HG02763 (cell line): ENCODE results near the gene PALS2.

Experiments
- ATAC-seq: cut with Tn5 transposase; IDR thresholded peaks from one replicate; pipeline ENCODE4 v1.9.1; 2021; ENCODE audit warnings: mild to moderate bottlenecking, moderate library complexity; ENCODE audit not compliant: unreplicated experiment

PALS2 gene

GRCh38 chr7:24572997-24573553 lies at the start of gene PALS2:
Gene PALS2 (plus strand): TSS chr7:24573452. CDS start chr7:24623668, 50,216 bp downstream.
- peak; percentile 42 for ATAC-seq

GRCh38 chr7:24531255-24531654 lies 42.0 kb upstream of the PALS2 start:
- ATAC-seq = no peak

- ATAC-seq = no peak
Measured at GRCh38 chr7:24536682-24537081, 36.6 kb upstream of the PALS2 start.

GRCh38 chr7:24540956-24541355 lies 32.3 kb upstream of the PALS2 start:
- no peak for ATAC-seq

GRCh38 chr7:24545215-24545614 lies 28.0 kb upstream of the PALS2 start:
- no peak for ATAC-seq

GRCh38 chr7:24548390-24548789 lies 24.9 kb upstream of the PALS2 start:
- ATAC-seq = no peak

- ATAC-seq = no peak
Measured at GRCh38 chr7:24549991-24550390, 23.3 kb upstream of the PALS2 start.

- ATAC-seq = no peak
Measured at GRCh38 chr7:24555184-24555583, 18.1 kb upstream of the PALS2 start.

- no peak for ATAC-seq
Measured at GRCh38 chr7:24555719-24556118, 17.5 kb upstream of the PALS2 start.

- no peak for ATAC-seq
Measured at GRCh38 chr7:24560772-24561171, 12.5 kb upstream of the PALS2 start.

- ATAC-seq = no peak
Measured at GRCh38 chr7:24566274-24566673, 7.0 kb upstream of the PALS2 start.

- ATAC-seq = no peak
Measured at GRCh38 chr7:24570983-24571382, 2.3 kb upstream of the PALS2 start.

GRCh38 chr7:24572016-24572392 lies 1.2 kb upstream of the PALS2 start:
- ATAC-seq = no peak

GRCh38 chr7:24572393-24572996 lies 757 bp upstream of the PALS2 start:
- ATAC-seq = no peak

GRCh38 chr7:24573554-24574338 lies 494 bp downstream of the PALS2 start:
- peak; percentile 37 for ATAC-seq

GRCh38 chr7:24574386-24574785 lies 1.1 kb downstream of the PALS2 start:
- ATAC-seq = no peak

GRCh38 chr7:24574950-24575349 lies 1.7 kb downstream of the PALS2 start:
- ATAC-seq = no peak

- no peak for ATAC-seq
Measured at GRCh38 chr7:24576171-24577025, 3.1 kb downstream of the PALS2 start.

- no peak for ATAC-seq
Measured at GRCh38 chr7:24578052-24578451, 4.8 kb downstream of the PALS2 start.

GRCh38 chr7:24580283-24580946 lies 7.2 kb downstream of the PALS2 start:
- ATAC-seq = no peak

GRCh38 chr7:24582166-24582565 lies 8.9 kb downstream of the PALS2 start:
- ATAC-seq = no peak
